A549 treated with RU486 at 1 μM for 4 hours (cell line): ENCODE results near the gene SLC17A5. TPM values are rescaled to one million over a fixed set of nuclear protein-coding genes. Genes with fewer than 3 reads are reported as not detected.

Source experiments
- total RNA-seq: library from RNA; stranded (reverse); fragments of 200-300 nt; extraction: Qiagen RNA extraction; gene quantifications from 5 replicates; pipeline ENCODE4 v1.2.3, GENCODE V29; 2022; ENCODE audit warnings: low read depth

SLC17A5 gene, protein sequence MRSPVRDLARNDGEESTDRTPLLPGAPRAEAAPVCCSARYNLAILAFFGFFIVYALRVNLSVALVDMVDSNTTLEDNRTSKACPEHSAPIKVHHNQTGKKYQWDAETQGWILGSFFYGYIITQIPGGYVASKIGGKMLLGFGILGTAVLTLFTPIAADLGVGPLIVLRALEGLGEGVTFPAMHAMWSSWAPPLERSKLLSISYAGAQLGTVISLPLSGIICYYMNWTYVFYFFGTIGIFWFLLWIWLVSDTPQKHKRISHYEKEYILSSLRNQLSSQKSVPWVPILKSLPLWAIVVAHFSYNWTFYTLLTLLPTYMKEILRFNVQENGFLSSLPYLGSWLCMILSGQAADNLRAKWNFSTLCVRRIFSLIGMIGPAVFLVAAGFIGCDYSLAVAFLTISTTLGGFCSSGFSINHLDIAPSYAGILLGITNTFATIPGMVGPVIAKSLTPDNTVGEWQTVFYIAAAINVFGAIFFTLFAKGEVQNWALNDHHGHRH
- total RNA-seq: 6.6 to 11.1 TPM (median 10.3 TPM) in 5 replicates

GRCh38 chr6:73653571-73654424 lies at the start of gene SLC17A5:
TSS of gene SLC17A5 (minus strand) at chr6:73653992. CDS start at chr6:73653886, 106 bp downstream.

GRCh38 chr6:73695619-73696421 lies 42.0 kb upstream of the SLC17A5 start, which contains the start of gene CD109:
TSS of gene CD109 (plus strand) at chr6:73696203. CDS start at chr6:73696216, 13 bp downstream.

Other genes with a start within 250 kb of the SLC17A5 start
- gene CGAS, start 201.7 kb downstream of the SLC17A5 start, total RNA-seq: 4.8 to 5.6 TPM (median 5.2 TPM) in 5 replicates
- 9.8 to 12.1 TPM (median 10.8 TPM) in 5 replicates for gene MTO1, start 192.3 kb downstream of the SLC17A5 start, total RNA-seq
- 7,070 to 9,476 TPM (median 7,700 TPM) in 5 replicates for gene EEF1A1, start 133.0 kb downstream of the SLC17A5 start, total RNA-seq
- gene CD109, start 42.2 kb upstream of the SLC17A5 start, total RNA-seq: 14.9 to 37.7 TPM (median 34.4 TPM) in 5 replicates